Measurements from ENCODE around the gene POLD2.

Gene POLD2

DNA sequence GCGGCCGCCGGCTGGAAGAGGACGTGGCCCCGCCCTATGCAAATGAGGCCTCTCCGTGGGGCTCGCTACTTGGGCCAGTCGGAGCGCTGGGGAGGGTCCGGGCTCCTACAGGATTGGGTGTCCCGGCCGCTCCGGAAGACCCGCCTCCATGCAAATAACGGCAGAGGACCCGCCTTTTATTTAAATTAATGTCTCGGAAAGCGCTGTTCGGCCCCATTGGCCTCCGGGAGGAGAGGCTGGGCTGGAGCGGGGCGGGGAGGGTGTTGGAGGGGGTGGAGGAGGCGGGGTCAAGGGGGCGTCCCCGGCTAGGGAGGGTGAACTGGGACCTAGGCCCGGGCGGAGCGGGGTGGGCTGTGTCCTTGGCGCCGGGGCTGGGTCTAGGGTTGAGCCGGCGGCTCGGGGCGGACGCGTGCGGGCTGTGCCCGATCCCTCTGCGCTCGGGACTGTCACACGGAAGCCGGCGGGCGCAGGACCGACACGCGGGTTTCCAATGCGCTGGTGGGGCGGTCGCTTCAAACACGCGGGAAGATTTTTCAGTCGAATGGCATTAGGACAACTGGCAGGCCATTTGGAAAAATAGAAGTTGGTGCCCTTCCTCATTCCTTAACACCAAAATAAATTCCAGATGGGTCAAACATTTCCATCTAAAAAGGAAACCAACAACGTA, 40.7 kb downstream of the POLD2 start:
- Histone ChIP-seq H3K27me3 (no peaks in the 10 kb centered on the region), H3K36me3 (peaks cover 9% of the 10 kb centered on the region), H3K9me3 (no peaks in the 10 kb centered on the region), H3K4me3 (ENCODE audit: low read depth, low read length) (peak overlapping the region; percentile 68), H3K4me1 (no peaks in the 10 kb centered on the region)
- TF ChIP-seq, protein P1, sequence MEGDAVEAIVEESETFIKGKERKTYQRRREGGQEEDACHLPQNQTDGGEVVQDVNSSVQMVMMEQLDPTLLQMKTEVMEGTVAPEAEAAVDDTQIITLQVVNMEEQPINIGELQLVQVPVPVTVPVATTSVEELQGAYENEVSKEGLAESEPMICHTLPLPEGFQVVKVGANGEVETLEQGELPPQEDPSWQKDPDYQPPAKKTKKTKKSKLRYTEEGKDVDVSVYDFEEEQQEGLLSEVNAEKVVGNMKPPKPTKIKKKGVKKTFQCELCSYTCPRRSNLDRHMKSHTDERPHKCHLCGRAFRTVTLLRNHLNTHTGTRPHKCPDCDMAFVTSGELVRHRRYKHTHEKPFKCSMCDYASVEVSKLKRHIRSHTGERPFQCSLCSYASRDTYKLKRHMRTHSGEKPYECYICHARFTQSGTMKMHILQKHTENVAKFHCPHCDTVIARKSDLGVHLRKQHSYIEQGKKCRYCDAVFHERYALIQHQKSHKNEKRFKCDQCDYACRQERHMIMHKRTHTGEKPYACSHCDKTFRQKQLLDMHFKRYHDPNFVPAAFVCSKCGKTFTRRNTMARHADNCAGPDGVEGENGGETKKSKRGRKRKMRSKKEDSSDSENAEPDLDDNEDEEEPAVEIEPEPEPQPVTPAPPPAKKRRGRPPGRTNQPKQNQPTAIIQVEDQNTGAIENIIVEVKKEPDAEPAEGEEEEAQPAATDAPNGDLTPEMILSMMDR (IDR thresholded peaks at IDR 0.05; ENCODE audit: low read depth, low read length), result no peak
- DNase-seq, result peak; percentile 99

DNA sequence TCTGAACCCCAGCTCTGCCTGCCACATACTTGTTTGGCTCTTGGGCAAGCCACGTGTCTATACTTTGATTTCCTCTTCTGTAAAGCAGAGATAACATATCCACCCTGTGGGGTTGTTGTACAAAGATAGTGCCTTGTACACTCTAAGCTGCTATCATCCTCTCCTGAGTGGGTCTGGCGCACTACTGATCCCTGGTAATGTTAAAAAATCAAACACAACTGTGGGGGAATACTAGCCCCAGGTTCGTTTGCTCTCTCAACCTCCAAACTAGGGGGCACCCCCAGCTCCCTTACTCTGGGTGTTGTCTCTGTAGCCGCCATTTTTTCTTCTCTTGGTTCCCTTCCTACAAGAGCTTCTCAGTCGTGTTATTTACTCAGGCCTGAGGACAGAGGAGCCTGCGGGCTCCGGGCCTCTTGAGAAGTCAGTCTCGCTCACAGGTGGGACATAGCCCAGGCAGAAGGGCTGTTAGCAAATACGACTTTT, 42.0 kb downstream of the POLD2 start:
- no peaks in the 10 kb centered on the region for H3K4me1 ChIP-seq
- H3K27me3 ChIP-seq, result no peaks in the 10 kb centered on the region
- DNase-seq, result no peak
- H3K9me3 ChIP-seq, result no peaks in the 10 kb centered on the region
- H3K36me3 ChIP-seq, result peaks cover 12% of the 10 kb centered on the region
- H3K4me3 ChIP-seq (ENCODE audit: low read depth, low read length), result peak overlapping the region; percentile 90
- TF ChIP-seq, protein P1 (IDR thresholded peaks at IDR 0.05; ENCODE audit: low read depth, low read length), result no peak

DNA sequence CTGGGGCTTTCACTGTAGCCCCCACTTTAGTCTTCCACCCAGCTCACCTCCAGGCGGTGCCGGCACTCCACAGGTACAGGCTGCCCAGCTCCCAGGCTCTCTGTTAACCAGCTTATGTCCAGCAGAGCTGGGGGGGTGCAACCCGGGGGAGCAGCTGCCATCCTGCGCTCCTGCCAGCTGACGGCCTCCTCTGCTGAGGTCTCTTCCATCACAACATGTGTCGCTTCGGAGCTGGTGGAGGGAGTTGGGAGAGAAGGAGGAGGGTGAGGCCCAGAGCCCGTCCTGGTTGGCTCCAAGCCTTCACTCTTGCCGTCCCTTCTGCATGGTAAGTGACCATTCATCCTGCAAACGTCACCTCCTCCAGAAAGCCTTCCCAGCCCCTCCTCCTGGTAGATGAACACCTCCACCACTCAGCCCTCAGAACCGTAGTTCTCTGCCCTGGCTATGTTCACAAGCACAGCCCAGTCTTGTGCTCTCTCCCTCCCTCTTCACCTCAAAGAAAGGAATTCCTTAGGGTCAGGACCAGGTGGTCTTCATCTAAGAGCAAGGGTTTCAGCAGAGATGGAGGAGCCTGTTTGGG, 42.6 kb downstream of the POLD2 start:
- Histone ChIP-seq H3K4me1 (no peaks in the 10 kb centered on the region), H3K9me3 (no peaks in the 10 kb centered on the region), H3K36me3 (peaks cover 12% of the 10 kb centered on the region), H3K27me3 (no peaks in the 10 kb centered on the region), H3K4me3 (ENCODE audit: low read depth, low read length) (no peak overlapping the region)
- no peak for DNase-seq
- TF ChIP-seq, protein P1 (IDR thresholded peaks at IDR 0.05; ENCODE audit: low read depth, low read length), result no peak

DNA sequence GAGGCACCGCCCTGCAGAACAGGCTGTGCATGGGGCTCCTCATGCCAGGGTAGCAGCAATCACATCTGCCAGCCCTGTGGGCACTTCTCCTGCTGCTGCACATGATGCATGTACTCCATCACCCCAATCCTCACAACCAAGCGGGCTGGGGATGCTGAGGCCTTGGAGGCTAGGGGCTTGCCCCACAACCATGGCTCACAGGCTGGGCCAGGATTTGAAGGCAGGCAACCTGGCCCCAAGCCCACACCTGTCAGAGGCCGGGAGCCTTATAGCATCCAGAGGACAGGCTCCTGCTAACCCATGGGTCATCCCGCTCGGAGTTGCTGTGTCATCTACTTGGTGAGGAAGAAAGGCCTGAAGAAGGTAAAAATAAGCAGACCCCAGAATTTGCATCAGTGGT, 43.2 kb downstream of the POLD2 start:
- Histone ChIP-seq H3K27me3 (no peaks in the 10 kb centered on the region), H3K36me3 (peaks cover 14% of the 10 kb centered on the region), H3K4me3 (ENCODE audit: low read depth, low read length) (no peak overlapping the region), H3K4me1 (no peaks in the 10 kb centered on the region), H3K9me3 (no peaks in the 10 kb centered on the region)
- no peak for DNase-seq
- TF ChIP-seq, protein P1 (IDR thresholded peaks at IDR 0.05; ENCODE audit: low read depth, low read length), result no peak

DNA sequence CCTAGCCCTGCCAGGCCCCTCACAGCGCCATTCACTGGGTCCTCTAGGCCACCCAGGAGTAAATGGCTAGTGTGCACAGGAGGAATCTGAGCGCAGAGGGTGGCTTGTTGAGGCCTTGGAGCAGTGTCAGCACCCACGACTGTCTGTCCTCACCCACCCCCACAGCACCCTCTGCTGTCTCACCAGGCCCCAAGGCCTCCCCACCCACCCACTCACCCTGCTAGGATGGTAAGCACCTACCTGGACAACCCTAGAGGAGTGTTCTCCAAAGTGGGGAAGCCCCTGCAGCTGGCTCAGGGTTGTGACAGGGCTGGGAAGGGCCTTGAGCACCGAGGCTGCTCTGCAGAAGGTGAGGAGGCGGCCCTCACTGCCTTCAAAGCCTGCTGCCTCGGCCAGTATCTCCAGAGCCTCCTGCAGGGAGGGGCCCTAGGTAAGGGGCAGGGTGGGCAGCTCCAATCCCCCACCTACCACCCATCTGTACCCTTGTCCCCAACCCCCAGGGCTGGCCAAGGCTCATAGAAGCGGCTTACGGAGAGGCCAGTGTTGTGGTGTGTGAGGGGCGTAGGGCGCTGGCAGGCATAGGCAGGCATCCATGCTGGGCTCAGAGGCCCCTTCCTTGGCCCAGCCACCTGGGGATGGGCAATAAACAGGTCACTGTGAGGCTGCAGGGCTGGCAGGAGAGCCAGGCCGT, 43.9 kb downstream of the POLD2 start:
- H3K4me3 ChIP-seq (ENCODE audit: low read depth, low read length), result no peak overlapping the region
- peaks cover 14% of the 10 kb centered on the region for H3K36me3 ChIP-seq
- H3K27me3 ChIP-seq, result no peaks in the 10 kb centered on the region
- TF ChIP-seq, protein P1 (IDR thresholded peaks at IDR 0.05; ENCODE audit: low read depth, low read length), result no peak
- H3K4me1 ChIP-seq, result no peaks in the 10 kb centered on the region
- no peak for DNase-seq
- H3K9me3 ChIP-seq, result no peaks in the 10 kb centered on the region

DNA sequence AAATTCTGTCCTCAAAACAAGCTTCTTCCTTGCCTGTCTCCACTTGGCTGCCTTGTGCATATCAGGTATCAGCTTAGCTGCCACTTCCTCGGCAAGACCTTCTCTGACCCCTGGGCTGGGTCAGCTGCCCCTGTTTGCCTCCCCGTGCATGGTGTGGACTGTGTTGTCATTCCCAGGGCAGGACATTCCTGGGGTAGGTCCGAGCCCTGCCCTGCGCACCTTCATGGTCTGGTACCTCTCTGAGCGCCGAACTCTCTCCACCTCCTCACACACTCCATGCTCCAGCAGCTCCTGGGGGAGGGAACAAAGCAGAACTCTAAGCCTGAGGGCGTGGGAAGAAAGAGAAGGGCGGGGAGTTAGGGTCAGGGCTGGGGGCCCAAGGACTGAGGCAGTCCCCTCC, 44.8 kb downstream of the POLD2 start:
- Histone ChIP-seq H3K4me3 (ENCODE audit: low read depth, low read length) (no peak overlapping the region), H3K9me3 (no peaks in the 10 kb centered on the region), H3K36me3 (peaks cover 14% of the 10 kb centered on the region), H3K27me3 (no peaks in the 10 kb centered on the region), H3K4me1 (peaks cover 8% of the 10 kb centered on the region)
- no peak for DNase-seq
- TF ChIP-seq, protein P1 (IDR thresholded peaks at IDR 0.05; ENCODE audit: low read depth, low read length), result no peak

All from BE2C (cell line).